Measurements from ENCODE around the gene MOV10L1. TPM values are rescaled to one million over a fixed set of nuclear protein-coding genes. Genes with fewer than 3 reads are reported as not detected.

The MOV10L1 gene
- total and polyA plus RNA-seq, 2 donors (not counting 1 experiment from before 2014, with no cell fraction given): 0.03 to 0.83 TPM

- H2AFZ ChIP-seq (ENCODE audit: low read length): no peak overlapping the region
- H3K4me1 ChIP-seq (ENCODE audit: control insufficient read depth, extremely low read depth, insufficient read depth, low read length): no peaks in the 10 kb centered on the region
- no peak overlapping the region for H3K9ac ChIP-seq (ENCODE audit: insufficient read depth, low read length)
- no peaks in the 10 kb centered on the region for H4K20me1 ChIP-seq (ENCODE audit: control insufficient read depth, extremely low read depth, insufficient read depth, low read length)
- H3K27ac ChIP-seq (ENCODE audit: insufficient read depth, low read length): no peak overlapping the region
- H3K4me3 ChIP-seq (replicated peaks in 1 of 4; ENCODE audit: control extremely low read depth in 1 of 4, insufficient read depth in 1 of 4, low read depth in 3 of 4, low read length in 4 of 4): no peak overlapping the region
- H3K27me3 ChIP-seq (ENCODE audit: control insufficient read depth, insufficient read depth, low read length): no peaks in the 10 kb centered on the region
- no peaks in the 10 kb centered on the region for H3K36me3 ChIP-seq (ENCODE audit: control insufficient read depth, insufficient read depth, low read length)
- no peak overlapping the region for H3K4me2 ChIP-seq (ENCODE audit: extremely low read depth, insufficient read depth, low read length)
- no peak for TF ChIP-seq CTCF (conservative IDR thresholded peaks at IDR 0.05 in 1 of 2, IDR thresholded peaks at IDR 0.05 in 1 of 2; ENCODE audit: low read depth in 1 of 2, low read length in 2 of 2)
- no peak for TF ChIP-seq EZH2 (IDR thresholded peaks at IDR 0.05; ENCODE audit: low read length, missing control alignments)
- no peak for DNase-seq (ENCODE audit: low read depth in 2 of 2)
- H3K9me3 ChIP-seq (ENCODE audit: control insufficient read depth, insufficient read depth, low read depth, low read length): no peaks in the 10 kb centered on the region
- H3K79me2 ChIP-seq (ENCODE audit: control insufficient read depth, insufficient read depth, low read length): no peaks in the 10 kb centered on the region
Measured at GRCh38 chr22:50078761-50079160, 11.0 kb upstream of the MOV10L1 start.

GRCh38 chr22:50080077-50080465 lies 9.7 kb upstream of the MOV10L1 start:
- Histone ChIP-seq H3K79me2 (ENCODE audit: control insufficient read depth, insufficient read depth, low read length) (no peaks in the 10 kb centered on the region), H3K27ac (ENCODE audit: insufficient read depth, low read length) (no peak overlapping the region), H4K20me1 (ENCODE audit: control insufficient read depth, extremely low read depth, insufficient read depth, low read length) (no peaks in the 10 kb centered on the region), H3K9ac (ENCODE audit: insufficient read depth, low read length) (no peak overlapping the region), H2AFZ (ENCODE audit: low read length) (no peak overlapping the region), H3K27me3 (ENCODE audit: control insufficient read depth, insufficient read depth, low read length) (peaks cover under 1% of the 10 kb centered on the region), H3K4me3 (replicated peaks in 1 of 4; ENCODE audit: control extremely low read depth in 1 of 4, insufficient read depth in 1 of 4, low read depth in 3 of 4, low read length in 4 of 4) (no peak overlapping the region), H3K4me2 (ENCODE audit: extremely low read depth, insufficient read depth, low read length) (no peak overlapping the region), H3K4me1 (ENCODE audit: control insufficient read depth, extremely low read depth, insufficient read depth, low read length) (no peaks in the 10 kb centered on the region), H3K9me3 (ENCODE audit: control insufficient read depth, insufficient read depth, low read depth, low read length) (no peaks in the 10 kb centered on the region), H3K36me3 (ENCODE audit: control insufficient read depth, insufficient read depth, low read length) (no peaks in the 10 kb centered on the region)
- TF ChIP-seq CTCF (conservative IDR thresholded peaks at IDR 0.05 in 1 of 2, IDR thresholded peaks at IDR 0.05 in 1 of 2; ENCODE audit: low read depth in 1 of 2, low read length in 2 of 2) (no peak), EZH2 (IDR thresholded peaks at IDR 0.05; ENCODE audit: low read length, missing control alignments) (no peak)
- DNase-seq (ENCODE audit: low read depth in 2 of 2): no peak

GRCh38 chr22:50081426-50082196 lies 8.2 kb upstream of the MOV10L1 start:
- H4K20me1 ChIP-seq (ENCODE audit: control insufficient read depth, extremely low read depth, insufficient read depth, low read length): no peaks in the 10 kb centered on the region
- H3K4me3 ChIP-seq (replicated peaks in 1 of 4; ENCODE audit: control extremely low read depth in 1 of 4, insufficient read depth in 1 of 4, low read depth in 3 of 4, low read length in 4 of 4): no peak overlapping the region
- DNase-seq (ENCODE audit: low read depth in 2 of 2): no peak
- no peak for TF ChIP-seq EZH2 (IDR thresholded peaks at IDR 0.05; ENCODE audit: low read length, missing control alignments)
- no peaks in the 10 kb centered on the region for H3K79me2 ChIP-seq (ENCODE audit: control insufficient read depth, insufficient read depth, low read length)
- H3K36me3 ChIP-seq (ENCODE audit: control insufficient read depth, insufficient read depth, low read length): no peaks in the 10 kb centered on the region
- no peak overlapping the region for H2AFZ ChIP-seq (ENCODE audit: low read length)
- H3K4me1 ChIP-seq (ENCODE audit: control insufficient read depth, extremely low read depth, insufficient read depth, low read length): no peaks in the 10 kb centered on the region
- H3K9ac ChIP-seq (ENCODE audit: insufficient read depth, low read length): no peak overlapping the region
- no peak overlapping the region for H3K4me2 ChIP-seq (ENCODE audit: extremely low read depth, insufficient read depth, low read length)
- peaks cover 4% of the 10 kb centered on the region for H3K27me3 ChIP-seq (ENCODE audit: control insufficient read depth, insufficient read depth, low read length)
- no peak overlapping the region for H3K27ac ChIP-seq (ENCODE audit: insufficient read depth, low read length)
- H3K9me3 ChIP-seq (ENCODE audit: control insufficient read depth, insufficient read depth, low read depth, low read length): no peaks in the 10 kb centered on the region

All from fibroblast of lung (primary cell).